Esophagus mucosa (tissue), 1 donor: ENCODE results near the gene PDZD2. TPM values are rescaled to one million over a fixed set of nuclear protein-coding genes. Genes with fewer than 3 reads are reported as not detected.
A peak's percentile ranks its signal among the peaks of the same experiment; 100 is the strongest.

Experiments
- ATAC-seq: fragments of 200-7000 bp; cut with Tn5 transposase; one replicate; pipeline ENCODE4 v1.9.1; 2020
- total RNA-seq: library from RNA; stranded (reverse); gene quantifications from one replicate; pipeline ENCODE4 v1.2.4, GENCODE V29; 2023
- donor health status: DM: yes; HTN: yes; CAD: no.

PDZD2 gene
- total RNA-seq, 1 donor from 2014 or later, result 20.8 TPM

DNA sequence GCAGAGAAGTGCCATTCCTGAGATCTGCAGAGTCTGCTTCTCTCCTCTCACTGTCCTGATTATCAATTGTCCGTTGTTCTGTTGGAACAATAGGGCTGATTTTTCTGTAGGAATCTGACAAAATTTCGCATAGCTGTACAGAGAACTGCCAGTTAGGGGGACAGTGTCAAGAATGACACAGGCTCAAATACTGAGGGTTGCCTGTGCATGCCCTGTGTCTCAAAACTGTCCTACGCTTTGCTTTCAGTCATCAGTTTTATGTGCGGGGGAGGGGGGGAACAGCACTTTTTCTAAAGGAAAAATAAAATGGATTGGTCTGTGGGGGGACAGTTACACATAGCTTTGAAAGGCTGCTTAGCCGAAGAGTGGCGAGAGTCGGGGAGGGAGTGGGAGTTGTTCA, 248.6 kb downstream of the PDZD2 start:
- no peak for ATAC-seq

GRCh38 chr5:31888564-31888963, 249.6 kb downstream of the PDZD2 start:
- ATAC-seq, result no peak

DNA sequence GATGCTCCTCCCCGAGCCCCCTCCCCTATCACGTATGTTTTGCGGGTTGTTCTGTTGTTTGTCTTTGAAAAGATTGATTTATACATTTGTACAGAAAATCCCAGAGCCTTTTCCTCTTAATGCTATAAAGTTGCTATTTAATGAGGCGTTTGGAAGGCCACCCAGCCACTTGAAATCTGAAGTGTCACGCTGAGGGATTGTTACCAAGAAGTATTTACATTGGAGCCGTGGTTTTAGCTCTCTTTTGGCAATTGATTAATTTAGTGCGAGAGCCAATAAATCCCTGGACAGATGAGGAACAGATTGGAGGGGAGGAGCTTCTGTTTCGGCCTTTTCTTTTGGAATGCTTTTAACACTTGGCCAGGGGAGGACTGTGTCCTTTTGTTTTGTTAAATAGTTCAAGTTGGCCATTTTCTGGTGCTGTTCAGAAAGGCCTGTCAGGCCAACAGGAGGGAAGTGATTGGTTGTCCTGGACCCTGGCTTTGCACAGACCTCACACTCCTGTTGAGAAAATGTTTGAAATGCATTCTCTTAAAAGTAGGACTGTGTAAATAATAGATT, 250.2 kb downstream of the PDZD2 start:
- no peak for ATAC-seq

- ATAC-seq, result no peak
Measured at GRCh38 chr5:31890046-31890445, 251.1 kb downstream of the PDZD2 start.

DNA sequence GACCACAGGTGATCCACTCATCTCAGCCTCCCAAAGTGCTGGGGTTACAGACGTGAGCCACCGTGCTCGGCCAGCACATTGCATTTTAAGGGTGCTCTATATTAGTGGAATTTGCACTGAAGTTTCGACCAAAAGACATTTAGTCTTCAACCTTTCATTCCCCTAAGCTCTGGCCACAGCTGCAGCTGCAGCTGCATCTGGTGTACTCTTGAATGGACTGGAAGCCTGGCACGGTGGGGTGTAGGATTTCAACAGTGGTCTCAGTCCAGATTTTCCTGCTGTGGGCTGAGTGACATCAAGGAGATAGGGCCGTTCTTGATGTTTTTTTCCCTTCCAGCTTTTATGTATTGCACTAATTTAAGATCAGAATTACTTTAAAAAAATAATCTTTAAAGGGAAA, 255.2 kb downstream of the PDZD2 start:
- ATAC-seq, result no peak

- ATAC-seq, result no peak
Measured at GRCh38 chr5:31895199-31895820, 256.4 kb downstream of the PDZD2 start.

DNA sequence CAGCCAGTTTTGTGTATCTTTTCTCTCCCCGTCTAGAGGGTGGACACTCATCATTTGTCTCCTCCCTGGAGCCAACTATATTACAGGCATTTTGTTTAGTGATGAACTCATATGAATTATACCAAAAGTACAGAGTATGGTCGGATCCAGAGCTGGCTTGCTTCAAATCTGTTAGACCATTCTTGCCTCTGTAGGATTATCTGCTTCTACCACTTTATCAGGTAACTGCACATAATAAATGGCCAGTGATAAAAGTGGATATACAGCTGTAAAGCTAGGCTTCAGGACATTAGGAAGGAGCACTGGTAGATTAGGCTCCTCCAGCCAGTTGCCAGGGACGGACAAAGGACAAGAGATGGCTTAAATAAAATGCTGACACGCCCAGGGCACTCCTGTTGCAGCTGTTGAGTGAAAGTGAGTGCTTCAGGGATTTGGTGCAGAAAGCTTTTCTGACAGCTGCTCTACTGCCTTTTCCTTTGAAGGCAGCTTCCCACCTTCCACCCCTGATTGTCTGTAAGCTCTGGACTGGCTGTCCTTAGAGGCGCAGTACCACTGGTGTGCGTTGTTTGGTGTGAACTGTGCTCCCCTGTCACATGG, 259.2 kb downstream of the PDZD2 start:
- ATAC-seq, result no peak

GRCh38 chr5:31900296-31900865, 261.4 kb downstream of the PDZD2 start:
- no peak for ATAC-seq

- no peak for ATAC-seq
Measured at GRCh38 chr5:31901807-31902530, 263.0 kb downstream of the PDZD2 start.

DNA sequence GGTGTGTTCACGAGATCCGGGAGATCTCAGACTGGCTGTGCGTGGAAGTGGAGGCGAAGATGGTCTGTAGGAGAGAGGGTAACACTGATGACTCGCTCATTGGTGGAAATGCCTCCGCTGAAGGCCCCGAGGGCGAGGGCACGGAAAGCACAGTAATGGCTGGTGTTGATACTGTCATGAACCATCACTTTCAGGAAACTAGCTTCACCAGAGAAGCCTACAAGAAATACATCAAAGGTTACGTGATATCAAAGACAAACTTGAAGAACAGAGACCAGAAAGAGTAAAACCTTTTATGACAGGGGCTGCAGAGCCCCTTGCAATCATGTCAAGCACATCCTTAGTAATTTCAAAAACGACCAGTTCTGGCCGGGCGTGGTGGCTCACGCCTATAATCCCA, 269.5 kb downstream of the PDZD2 start:
- ATAC-seq, result no peak

GRCh38 chr5:31909073-31909472, 270.1 kb downstream of the PDZD2 start:
- ATAC-seq, result no peak

DNA sequence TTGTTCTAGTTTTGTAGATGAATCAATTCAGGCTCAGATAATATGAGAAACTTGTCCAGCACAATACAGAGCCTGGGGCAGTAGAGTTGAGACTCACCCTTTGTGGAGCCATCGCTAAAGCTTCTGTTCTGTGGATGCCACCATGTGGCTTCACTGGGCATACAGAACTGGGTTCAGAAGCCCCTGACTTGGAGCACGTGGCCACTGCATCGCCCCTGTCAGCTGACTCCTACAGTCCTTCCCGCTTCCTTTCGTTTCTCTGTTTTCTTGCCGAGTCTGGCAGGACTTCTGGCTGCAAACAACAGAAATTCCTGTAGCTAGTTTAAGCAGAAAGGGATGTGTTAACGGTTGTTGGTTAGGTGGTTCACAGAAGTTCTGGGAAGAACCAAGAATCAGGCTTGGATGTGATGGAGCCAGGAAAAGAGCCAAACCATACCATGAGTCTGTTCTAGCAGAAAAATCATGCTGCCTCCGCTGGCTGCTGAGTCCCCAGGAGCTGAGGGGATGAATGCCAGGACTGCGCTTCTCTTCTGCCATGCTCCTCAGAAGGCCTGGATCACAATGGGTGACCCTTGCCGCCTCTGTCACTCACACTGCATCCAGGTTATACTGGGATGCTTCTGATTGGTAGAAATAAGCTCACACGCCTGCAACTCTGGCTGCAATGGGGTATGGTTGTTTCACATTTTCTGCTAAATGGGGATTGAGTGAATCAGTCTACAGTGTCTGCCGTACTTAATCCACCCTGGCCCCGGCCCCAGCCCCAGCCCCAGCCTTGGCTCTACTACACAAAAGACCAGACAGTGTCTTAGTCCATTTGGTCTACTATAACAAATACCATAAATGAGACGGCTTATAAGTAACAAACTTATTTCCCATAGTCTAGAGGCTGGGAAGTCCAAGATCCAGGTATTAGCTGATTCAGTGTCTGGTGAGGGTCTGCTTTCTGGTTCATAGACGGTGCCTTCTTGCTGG, 272.6 kb downstream of the PDZD2 start:
- peak; percentile 19 for ATAC-seq

DNA sequence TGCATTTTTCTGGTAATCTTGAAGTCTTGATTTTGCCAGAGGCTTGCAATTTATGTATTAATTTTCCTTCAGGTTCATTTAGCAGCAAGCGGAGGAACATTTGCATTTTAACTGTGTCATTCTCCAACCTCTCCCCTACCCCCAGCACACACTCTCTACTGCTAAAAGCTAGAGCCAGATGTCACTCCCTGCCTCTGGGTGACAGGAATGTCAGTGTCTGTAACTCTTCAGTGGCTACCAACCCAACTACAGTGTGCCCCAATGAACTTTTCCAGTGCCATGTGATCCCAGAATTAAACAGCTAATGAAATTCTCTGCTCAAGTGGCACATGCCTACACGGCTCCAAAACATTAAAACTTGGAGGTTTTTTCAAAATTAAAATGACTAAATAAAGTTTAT, 274.9 kb downstream of the PDZD2 start:
- peak; percentile 45 for ATAC-seq

DNA sequence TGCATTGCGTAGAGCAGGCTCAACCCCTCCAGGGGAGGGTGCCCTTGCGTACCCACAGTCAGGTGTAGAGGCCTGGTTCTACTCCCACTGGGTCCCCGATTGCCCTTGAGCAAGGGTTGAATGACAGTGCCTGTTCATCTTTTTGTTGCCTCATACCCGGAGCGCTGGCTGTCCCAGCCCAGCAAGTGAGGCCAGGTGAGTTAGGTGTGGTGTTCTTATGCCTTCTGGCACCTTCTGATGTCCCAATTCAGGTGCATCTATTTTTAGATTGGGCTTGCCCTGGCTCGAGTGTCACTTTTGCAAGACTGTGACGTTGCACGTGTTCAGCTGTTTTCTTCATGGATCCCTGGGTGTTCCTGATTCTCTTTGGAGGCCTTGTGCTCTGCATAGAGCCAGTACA, 277.4 kb downstream of the PDZD2 start:
- peak; percentile 89 for ATAC-seq

- ATAC-seq, result no peak
Measured at GRCh38 chr5:31918739-31919138, 279.8 kb downstream of the PDZD2 start.

- ATAC-seq, result no peak
Measured at GRCh38 chr5:31921852-31922305, 282.9 kb downstream of the PDZD2 start.

DNA sequence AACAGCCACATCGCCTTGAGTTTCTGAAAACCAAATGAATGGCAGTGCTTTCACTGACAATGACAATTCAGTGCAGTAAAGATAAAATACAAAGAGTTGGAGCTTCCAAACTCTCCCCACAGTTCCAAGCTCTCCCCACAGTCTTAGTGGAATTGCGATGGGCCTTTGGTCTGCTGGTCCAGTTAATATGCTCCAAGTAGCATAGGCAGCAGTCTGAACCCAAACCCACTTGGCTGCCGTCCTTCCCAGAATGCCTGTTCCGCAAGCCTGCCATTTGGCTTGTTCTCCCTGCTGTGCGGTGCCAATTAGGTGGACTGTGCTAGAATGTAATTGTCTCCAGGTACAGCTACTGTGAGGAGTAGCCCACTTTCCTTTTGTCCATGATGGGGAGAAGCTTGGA, 285.1 kb downstream of the PDZD2 start:
- no peak for ATAC-seq

DNA sequence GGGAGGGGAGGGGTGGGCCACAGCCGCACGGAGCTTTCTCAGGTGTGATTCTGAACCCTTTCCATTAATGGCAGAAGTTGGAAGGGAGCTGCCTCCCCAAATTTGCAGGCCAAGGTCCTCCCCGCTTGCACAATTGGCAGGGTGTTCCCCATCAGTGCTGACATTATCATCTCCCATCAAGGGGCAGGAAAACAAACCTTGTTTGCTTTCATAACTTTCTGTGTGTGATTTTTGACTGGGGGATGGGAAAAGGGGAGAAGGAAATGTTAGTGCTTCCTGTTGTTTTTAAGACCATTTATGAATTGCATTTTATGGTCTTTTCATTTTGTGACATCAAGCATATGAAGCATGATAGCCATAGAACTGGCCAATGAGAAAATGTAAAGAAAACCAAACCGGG, 292.9 kb downstream of the PDZD2 start:
- ATAC-seq, result no peak

- peak; percentile 25 for ATAC-seq
Measured at GRCh38 chr5:31934156-31934555, 295.2 kb downstream of the PDZD2 start.

- peak; percentile 64 for ATAC-seq
Measured at GRCh38 chr5:31935496-31936369, 296.8 kb downstream of the PDZD2 start.

DNA sequence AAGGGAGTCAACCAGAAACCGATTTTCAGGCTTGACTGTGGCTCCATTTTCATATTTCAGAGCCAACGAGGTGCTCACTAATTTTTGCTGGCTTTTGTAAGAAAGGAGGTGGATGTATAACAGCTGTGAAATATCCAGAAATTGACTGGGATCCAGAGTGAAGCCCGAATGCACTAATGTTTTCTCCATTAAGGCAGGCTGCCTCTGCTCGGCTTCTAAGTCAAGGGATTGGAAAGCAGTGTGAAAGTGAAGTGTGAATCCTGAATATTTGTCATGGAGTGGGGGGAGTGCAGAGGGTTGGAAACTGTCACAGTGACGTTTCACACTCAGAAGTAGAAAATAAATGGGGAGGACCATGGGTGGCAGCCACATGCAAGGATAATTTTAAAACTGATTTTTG, 297.8 kb downstream of the PDZD2 start:
- ATAC-seq, result no peak
